GM19238 (cell line): ENCODE data around the gene SMIM43.
"Not testable (repeated sequence)": the region's sequence is repeated elsewhere in the genome, so short reads cannot be mapped to it uniquely, and the experiment has no call there.

Experiments
- DNase-seq: peaks from one replicate; pipeline ENCODE4 v3.0.0; 2011; ENCODE audit warnings: low spot score; ENCODE audit not compliant: insufficient read length

Gene SMIM43

GRCh38 chr4:121736735-121737351 is 28.1 kb downstream of the SMIM43 start:
- DNase-seq: no peak

GRCh38 chr4:121734571-121734970 is 30.4 kb downstream of the SMIM43 start:
- DNase-seq: no peak

GRCh38 chr4:121733942-121734341 is 31.0 kb downstream of the SMIM43 start:
- no peak for DNase-seq

GRCh38 chr4:121729753-121730152 is 35.2 kb downstream of the SMIM43 start:
- DNase-seq: not testable (repeated sequence)

- no peak for DNase-seq
Observed at GRCh38 chr4:121728798-121729226, 36.2 kb downstream of the SMIM43 start.

- DNase-seq: no peak
Observed at GRCh38 chr4:121728066-121728465, 36.9 kb downstream of the SMIM43 start.

- peak; percentile 17 for DNase-seq
Observed at GRCh38 chr4:121726642-121727268, 38.2 kb downstream of the SMIM43 start.

GRCh38 chr4:121724671-121725070 is 40.3 kb downstream of the SMIM43 start:
- no peak for DNase-seq

GRCh38 chr4:121721700-121722099 is 43.3 kb downstream of the SMIM43 start:
- no peak for DNase-seq

- no peak for DNase-seq
Observed at GRCh38 chr4:121720109-121720508, 44.9 kb downstream of the SMIM43 start.

GRCh38 chr4:121717680-121718237 is 47.2 kb downstream of the SMIM43 start:
- DNase-seq: no peak

- DNase-seq: no peak
Observed at GRCh38 chr4:121714548-121714947, 50.4 kb downstream of the SMIM43 start.

- DNase-seq: no peak
Observed at GRCh38 chr4:121712783-121713182, 52.2 kb downstream of the SMIM43 start.

- no peak for DNase-seq
Observed at GRCh38 chr4:121712001-121712651, 52.8 kb downstream of the SMIM43 start.

GRCh38 chr4:121711263-121712000 is 53.5 kb downstream of the SMIM43 start:
- peak; percentile 25 for DNase-seq

- no peak for DNase-seq
Observed at GRCh38 chr4:121709766-121710405, 55.1 kb downstream of the SMIM43 start.
